HG03196 (cell line): ENCODE measurements around the gene URGCP.
"Not testable (repeated sequence)": the region's sequence is repeated elsewhere in the genome, so short reads cannot be mapped to it uniquely, and the experiment has no call there.

Experiments
- ATAC-seq: cut with Tn5 transposase; IDR thresholded peaks from one replicate; pipeline ENCODE4 v1.9.1; 2021; ENCODE audit not compliant: unreplicated experiment

Gene URGCP

GRCh38 chr7:43834463-43835251, 71.7 kb downstream of the URGCP start:
- ATAC-seq = peak; percentile 56

DNA sequence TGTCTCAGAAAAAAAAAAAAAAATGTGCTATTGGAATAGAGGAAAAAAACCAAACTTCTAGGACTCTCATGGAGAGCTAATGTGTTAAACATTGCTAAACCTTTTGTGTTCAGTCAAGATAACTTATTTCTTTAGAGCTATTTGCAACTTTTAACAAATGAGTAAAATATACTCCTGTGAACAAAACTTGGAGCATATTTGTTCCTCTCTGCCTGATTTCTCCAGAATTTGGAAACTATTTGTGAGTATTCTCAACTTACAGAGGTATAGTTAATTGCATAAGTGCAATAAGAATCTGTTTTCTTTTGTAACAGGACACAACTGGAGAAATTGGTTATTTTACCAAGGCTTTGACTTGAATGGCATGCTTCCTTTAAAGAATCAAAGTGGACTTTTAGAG, 75.5 kb downstream of the URGCP start:
- ATAC-seq = not testable (repeated sequence)
